Mammary epithelial cell (primary cell): ENCODE data around the gene SLC5A2.
"Not testable (repeated sequence)": the region's sequence is repeated elsewhere in the genome, so short reads cannot be mapped to it uniquely, and the experiment has no call there.

Experiments
- EZH2 ChIP-seq: IDR thresholded peaks from 2 replicates; pipeline ENCODE4 v1.6.1; 2012; ENCODE audit warnings: low read length, inconsistent platforms, borderline replicate concordance
- TF ChIP-seq, protein P1 (sequence below), 2 donors: IDR thresholded peaks in 1 of 2; conservative IDR thresholded peaks in 1 of 2; 2 replicates each; pipeline ENCODE4 v1.5.1; 2011 to 2012; ENCODE audit warnings: inconsistent platforms in 2 of 2, low read length in 2 of 2, mild to moderate bottlenecking in 2 of 2, control low read depth in 1 of 2, low read depth in 1 of 2; ENCODE audit not compliant: insufficient read depth in 1 of 2; ENCODE audit errors: extremely low read depth in 1 of 2

DNA sequence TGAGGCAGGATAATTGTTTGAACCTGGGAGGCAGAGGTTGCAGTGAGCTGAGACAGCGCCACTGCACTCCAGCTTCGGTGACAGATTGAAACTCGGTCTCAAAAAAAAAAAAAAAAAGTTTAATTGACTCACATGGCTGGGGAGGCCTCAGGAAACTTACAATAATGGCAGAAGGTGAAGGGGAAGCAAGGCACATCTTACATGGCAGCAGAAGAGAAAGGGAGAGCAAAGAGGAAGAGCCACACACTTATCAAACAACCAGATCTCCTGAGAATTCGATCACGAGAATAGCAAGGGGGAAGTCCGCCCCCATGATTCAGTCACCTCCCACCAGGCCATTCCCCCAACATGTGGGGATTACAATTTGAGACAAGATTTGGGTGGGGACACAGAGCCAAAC lies 37.0 kb upstream of the SLC5A2 start:
- TF ChIP-seq, protein P1, sequence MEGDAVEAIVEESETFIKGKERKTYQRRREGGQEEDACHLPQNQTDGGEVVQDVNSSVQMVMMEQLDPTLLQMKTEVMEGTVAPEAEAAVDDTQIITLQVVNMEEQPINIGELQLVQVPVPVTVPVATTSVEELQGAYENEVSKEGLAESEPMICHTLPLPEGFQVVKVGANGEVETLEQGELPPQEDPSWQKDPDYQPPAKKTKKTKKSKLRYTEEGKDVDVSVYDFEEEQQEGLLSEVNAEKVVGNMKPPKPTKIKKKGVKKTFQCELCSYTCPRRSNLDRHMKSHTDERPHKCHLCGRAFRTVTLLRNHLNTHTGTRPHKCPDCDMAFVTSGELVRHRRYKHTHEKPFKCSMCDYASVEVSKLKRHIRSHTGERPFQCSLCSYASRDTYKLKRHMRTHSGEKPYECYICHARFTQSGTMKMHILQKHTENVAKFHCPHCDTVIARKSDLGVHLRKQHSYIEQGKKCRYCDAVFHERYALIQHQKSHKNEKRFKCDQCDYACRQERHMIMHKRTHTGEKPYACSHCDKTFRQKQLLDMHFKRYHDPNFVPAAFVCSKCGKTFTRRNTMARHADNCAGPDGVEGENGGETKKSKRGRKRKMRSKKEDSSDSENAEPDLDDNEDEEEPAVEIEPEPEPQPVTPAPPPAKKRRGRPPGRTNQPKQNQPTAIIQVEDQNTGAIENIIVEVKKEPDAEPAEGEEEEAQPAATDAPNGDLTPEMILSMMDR (conservative IDR thresholded peaks at IDR 0.05 in 1 of 2, IDR thresholded peaks at IDR 0.05 in 1 of 2; ENCODE audit: extremely low read depth in 1 of 2, insufficient read depth in 1 of 2, low read depth in 1 of 2, low read length in 2 of 2), result not testable (repeated sequence)
- TF ChIP-seq EZH2, result not testable (repeated sequence)
